H1 (cell line): ENCODE data around the gene SYNE4. TPM values are rescaled to one million over a fixed set of nuclear protein-coding genes. Genes with fewer than 3 reads are reported as not detected.

Experiments
- CBX5 ChIP-seq: fragments of 300-800, 300-1000 bp; sonication (generic); IDR thresholded peaks from 2 replicates; pipeline ENCODE4 v1.7.1; 2016; ENCODE audit warnings: antibody characterized with exemption, low read length, low read depth
- CHD7 ChIP-seq: fragments of 300-600 bp; sonication (generic); IDR thresholded peaks from 2 replicates; pipeline ENCODE4 v1.7.1; 2012; ENCODE audit warnings: low read length, moderate library complexity, mild to moderate bottlenecking, inconsistent platforms; ENCODE audit not compliant: insufficient replicate concordance
- CTCF ChIP-seq, 3 experiments: IDR thresholded peaks; 1 replicate in 2 of 3; 2 replicates in 1 of 3; pipeline versions ENCODE4 v1.5.1 to v1.6.1; 2011; ENCODE audit warnings: low read length in 3 of 3, mild to moderate bottlenecking in 3 of 3, inconsistent platforms in 2 of 3, low read depth in 1 of 3, moderate library complexity in 1 of 3; ENCODE audit not compliant: insufficient read depth in 1 of 3; ENCODE audit errors: control extremely low read depth in 1 of 3
- JUN ChIP-seq: IDR thresholded peaks from 2 replicates; pipeline ENCODE4 v1.6.1; 2011; ENCODE audit warnings: low read depth, mild to moderate bottlenecking, improper control_type of control experiment, low read length
- NRF1 ChIP-seq: IDR thresholded peaks from 2 replicates; pipeline ENCODE4 v1.6.1; 2011; ENCODE audit warnings: mild to moderate bottlenecking, low read depth, low read length, improper control_type of control experiment
- SIX5 ChIP-seq: IDR thresholded peaks from 2 replicates; pipeline ENCODE4 v1.6.1; 2011; ENCODE audit warnings: mild to moderate bottlenecking, low read depth, low read length
- TAF1 ChIP-seq: IDR thresholded peaks from 2 replicates; pipeline ENCODE4 v1.6.1; 2011; ENCODE audit warnings: mild to moderate bottlenecking, low read depth, low read length
- ZNF274 ChIP-seq: IDR thresholded peaks from 2 replicates; pipeline ENCODE4 v1.7.0; 2012; ENCODE audit warnings: low read length, borderline replicate concordance; ENCODE audit errors: extremely low read depth
- polyA plus RNA-seq, 7 experiments: library from polyadenylated mRNA; depleted of rRNA in 3 of 7; stranded (reverse) in 5 of 7; unstranded in 2 of 7; fragments of >200 nt in 5 of 7; fragments of 200-250 nt in 2 of 7; gene quantifications; 1 replicate in 5 of 7; 2 replicates in 1 of 7; 4 replicates in 1 of 7; pipeline versions ENCODE4 v1.2.1 to v1.2.3, GENCODE V29; 2011 to 2013; ENCODE audit warnings: missing spikeins in 2 of 7, mixed read lengths in 2 of 7
- total RNA-seq: library from RNA; stranded (reverse); fragmentation: NEBNext Ultra II Directional; extraction: Animal tissue kit (Norgen Biotek cat#: 25700); gene quantifications from 2 replicates; pipeline ENCODE4 v1.2.1, GENCODE V29; 2021

Gene SYNE4
- total and polyA plus RNA-seq, 2 of the 8 experiments (the other 6 are each of a cell fraction or from before 2014, with no cell fraction given) = 20.8 to 22.6 TPM

GRCh38 chr19:35986111-35986510 lies 22.5 kb downstream of the SYNE4 start (continued):
- TF ChIP-seq CHD7 = no peak
- TF ChIP-seq SIX5 = no peak
- no peak for TF ChIP-seq NRF1
- TF ChIP-seq TAF1 = no peak
- no peak for TF ChIP-seq JUN
- no peak for TF ChIP-seq CBX5
- no peak for TF ChIP-seq ZNF274
- no peak for TF ChIP-seq CTCF (IDR thresholded peaks at IDR 0.05; ENCODE audit: control extremely low read depth in 1 of 3, insufficient read depth in 1 of 3, low read depth in 1 of 3, low read length in 3 of 3)
- TF ChIP-seq, all 59 proteins: peak for 0
